ENCODE measurements around the gene ADM5. TPM values are rescaled to one million over a fixed set of nuclear protein-coding genes. Genes with fewer than 3 reads are reported as not detected.
"Not testable (repeated sequence)": the region's sequence is repeated elsewhere in the genome, so short reads cannot be mapped to it uniquely, and the experiment has no call there.

Gene ADM5
- total RNA-seq, 2 donors from 2014 or later: 1.6 TPM; not detected in 1

GRCh38 chr19:49713236-49713845 lies 23.9 kb downstream of the ADM5 start:
- no peak for TF ChIP-seq CTCF (IDR thresholded peaks at IDR 0.05)
- TF ChIP-seq POLR2A (IDR thresholded peaks at IDR 0.05): no peak
- H3K9me3 ChIP-seq: no peaks in the 10 kb centered on the region

DNA sequence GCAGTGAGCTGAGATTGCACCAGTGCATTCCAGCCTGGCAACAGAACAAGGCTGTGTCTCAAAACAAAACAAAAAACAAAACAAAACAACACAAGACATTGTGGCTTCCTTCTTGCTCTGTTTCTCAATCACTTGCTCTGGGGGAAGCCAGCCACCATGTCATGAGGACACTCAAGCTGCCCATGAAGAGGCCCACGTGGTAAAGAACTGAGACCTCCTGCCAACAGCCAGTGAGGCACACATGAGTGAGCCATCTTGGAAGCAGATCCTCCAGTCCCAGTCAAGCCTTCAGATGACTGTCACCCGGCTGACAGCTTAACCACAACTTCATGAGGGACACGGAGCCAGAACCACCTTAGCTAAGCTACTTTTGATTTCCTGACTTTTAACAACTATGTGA lies 26.8 kb downstream of the ADM5 start:
- no peak for TF ChIP-seq POLR2A (IDR thresholded peaks at IDR 0.05)

More at GRCh38 chr19:49713236-49713845, 23.9 kb downstream of the ADM5 start:
- Histone ChIP-seq H3K4me1 (no peaks in the 10 kb centered on the region), H3K4me3 (no peak overlapping the region), H3K36me3 (replicated peaks in 1 of 2; ENCODE audit: insufficient read depth in 1 of 2, low read depth in 2 of 2) (no peaks in the 10 kb centered on the region), H3K27me3 (no peaks in the 10 kb centered on the region), H3K27ac (no peak overlapping the region)
- ATAC-seq: no peak
- 51 to 100% methylated on average over 1 to 8 of the region's 8 CpGs for WGBS, 2 donors
- intact Hi-C loops (cut with DNase I): no loop called here
- no peak for DNase-seq

DNA sequence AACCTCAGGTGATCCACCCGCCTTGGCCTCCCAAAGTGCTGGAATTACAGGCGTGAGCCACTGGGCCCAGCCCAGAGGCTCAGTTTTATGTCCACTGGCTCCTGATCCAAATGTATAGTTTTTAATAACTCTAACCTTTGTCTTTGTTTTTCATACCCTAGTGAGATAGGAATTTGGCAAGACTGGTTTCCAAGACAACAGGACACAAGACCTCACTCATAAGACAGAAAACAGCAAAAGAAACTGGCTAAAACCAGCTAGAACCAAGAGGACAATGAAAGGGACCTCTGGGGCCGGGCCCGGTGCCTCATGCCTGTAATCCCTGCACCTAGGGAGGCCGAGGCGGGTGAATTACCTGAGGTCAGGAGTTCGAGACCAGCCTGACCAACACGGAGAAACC lies 29.1 kb downstream of the ADM5 start:
- intact Hi-C loops (cut with DNase I): no loop called here
- DNase-seq: no peak
- Histone ChIP-seq H3K9me3 (no peaks in the 10 kb centered on the region), H3K4me1 (no peaks in the 10 kb centered on the region), H3K27ac (no peak overlapping the region), H3K4me3 (no peak overlapping the region), H3K27me3 (no peaks in the 10 kb centered on the region), H3K36me3 (replicated peaks in 1 of 2; ENCODE audit: insufficient read depth in 1 of 2, low read depth in 2 of 2) (no peaks in the 10 kb centered on the region)
- TF ChIP-seq CTCF (IDR thresholded peaks at IDR 0.05) (no peak), POLR2A (IDR thresholded peaks at IDR 0.05) (no peak)
- WGBS, 2 donors: 92 to 94% methylated on average over 5 to 8 of the region's 8 CpGs
- ATAC-seq: no peak

More for the DNA sequence above, 26.8 kb downstream of the ADM5 start:
- ATAC-seq: no peak
- H3K27me3 ChIP-seq: no peaks in the 10 kb centered on the region
- H3K36me3 ChIP-seq (replicated peaks in 1 of 2; ENCODE audit: insufficient read depth in 1 of 2, low read depth in 2 of 2): no peaks in the 10 kb centered on the region
- 72 to 74% methylated on average over 3 of the region's 3 CpGs for WGBS, 2 donors
- intact Hi-C loops (cut with DNase I): no loop called here
- no peak for DNase-seq
- no peaks in the 10 kb centered on the region for H3K4me1 ChIP-seq
- H3K9me3 ChIP-seq: no peaks in the 10 kb centered on the region
- no peak overlapping the region for H3K4me3 ChIP-seq
- no peak overlapping the region for H3K27ac ChIP-seq

DNA sequence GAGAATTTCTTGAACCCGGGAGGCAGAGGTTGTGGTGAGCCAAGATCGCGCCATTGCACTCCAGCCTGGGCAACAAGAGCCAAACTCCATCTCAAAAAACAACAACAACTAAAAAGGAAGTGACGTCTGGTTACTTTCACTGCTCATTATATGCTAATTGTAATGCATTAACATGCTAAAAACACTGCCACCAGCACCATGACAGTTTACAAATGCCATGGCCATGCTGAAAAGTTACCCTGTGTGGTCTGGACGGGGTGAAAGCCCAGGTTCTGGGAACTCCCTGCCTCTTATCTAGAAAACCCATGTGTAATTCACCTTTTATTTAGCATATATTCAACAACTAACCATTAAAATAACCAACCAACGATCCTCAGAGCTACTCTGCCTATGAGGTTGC lies 29.6 kb downstream of the ADM5 start:
- no peak for ATAC-seq
- H3K4me3 ChIP-seq: no peak overlapping the region
- no peaks in the 10 kb centered on the region for H3K36me3 ChIP-seq (replicated peaks in 1 of 2; ENCODE audit: insufficient read depth in 1 of 2, low read depth in 2 of 2)
- TF ChIP-seq POLR2A (IDR thresholded peaks at IDR 0.05): no peak
- TF ChIP-seq CTCF (IDR thresholded peaks at IDR 0.05): no peak
- 78 to 80% methylated on average over 6 of the region's 6 CpGs for WGBS, 2 donors
- intact Hi-C loops (cut with DNase I): no loop called here
- H3K27ac ChIP-seq: no peak overlapping the region
- no peak for DNase-seq
- H3K9me3 ChIP-seq: no peaks in the 10 kb centered on the region
- H3K27me3 ChIP-seq: no peaks in the 10 kb centered on the region
- H3K4me1 ChIP-seq: no peaks in the 10 kb centered on the region

GRCh38 chr19:49719420-49719819 lies 30.0 kb downstream of the ADM5 start:
- H3K4me1 ChIP-seq; H3K4me3 ChIP-seq; H3K9me3 ChIP-seq; H3K27ac ChIP-seq; DNase-seq; H3K36me3 ChIP-seq (replicated peaks in 1 of 2; ENCODE audit: insufficient read depth in 1 of 2, low read depth in 2 of 2); intact Hi-C loops (cut with DNase I); ATAC-seq; H3K27me3 ChIP-seq: not testable (repeated sequence)
- 70 to 74% methylated on average over 18 to 22 of the region's 22 CpGs for WGBS, 2 donors
